DMS53 (cell line): ENCODE results near the gene MYO1C.
"Not testable (repeated sequence)": the region's sequence is repeated elsewhere in the genome, so short reads cannot be mapped to it uniquely, and the experiment has no call there.

Experiments used
- DNase-seq: peaks from one replicate; lab custom pipeline; 2025; lab: John Stamatoyannopoulos, UW

The MYO1C gene

GRCh38 chr17:1422885-1423284, 69.6 kb downstream of the MYO1C start:
- DNase-seq, result no peak

- no peak for DNase-seq
Observed at GRCh38 chr17:1421470-1421869, 71.0 kb downstream of the MYO1C start.

- no peak for DNase-seq
Observed at GRCh38 chr17:1420981-1421380, 71.5 kb downstream of the MYO1C start.

GRCh38 chr17:1420163-1420562, 72.3 kb downstream of the MYO1C start:
- DNase-seq, result no peak

- DNase-seq, result not testable (repeated sequence)
Observed at GRCh38 chr17:1418476-1418875, 74.0 kb downstream of the MYO1C start.

- DNase-seq, result no peak
Observed at GRCh38 chr17:1416414-1416813, 76.1 kb downstream of the MYO1C start.

GRCh38 chr17:1414634-1415033, 77.9 kb downstream of the MYO1C start:
- no peak for DNase-seq
